T-helper 1 cell treated with Interleukin-12 subunit alpha and Interleukin-12 subunit beta and Interleukin-4 antibody, amounts not matched to agents 30 μg/mL and 1 μg/mL, for 36 hours (primary cell): ENCODE measurements around the gene ZCCHC9.
A peak's percentile ranks its signal among the peaks of the same experiment; 100 is the strongest.
"Not testable (repeated sequence)": the region's sequence is repeated elsewhere in the genome, so short reads cannot be mapped to it uniquely, and the experiment has no call there.

Source experiments
- H3K27ac Mint-ChIP-seq: one replicate; pipeline ENCODE4 v1.8.0; 2021; ENCODE audit warnings: mild to moderate bottlenecking, mixed read lengths
- H3K27me3 Mint-ChIP-seq: one replicate; pipeline ENCODE4 v1.8.0; 2021; ENCODE audit warnings: low read depth, mixed read lengths
- H3K36me3 Mint-ChIP-seq: one replicate; pipeline ENCODE4 v1.8.0; 2021; ENCODE audit warnings: low read depth, mixed read lengths
- H3K4me1 Mint-ChIP-seq: one replicate; pipeline ENCODE4 v1.8.0; 2021; ENCODE audit warnings: low read depth, mixed read lengths
- H3K4me3 Mint-ChIP-seq: one replicate; pipeline ENCODE4 v1.8.0; 2021; ENCODE audit warnings: mild to moderate bottlenecking, moderate library complexity, mixed read lengths
- H3K9me3 Mint-ChIP-seq: one replicate; pipeline ENCODE4 v1.8.0; 2021; ENCODE audit warnings: mixed read lengths

ZCCHC9 gene

GRCh38 chr5:81288021-81288433, 13.4 kb upstream of the ZCCHC9 start:
- Mint-ChIP-seq H3K27me3 (no peaks in the 10 kb centered on the region), H3K36me3 (peaks cover 22% of the 10 kb centered on the region), H3K9me3 (peaks cover 25% of the 10 kb centered on the region), H3K4me1 (peaks cover 6% of the 10 kb centered on the region), H3K4me3 (no peak overlapping the region), H3K27ac (no peak overlapping the region)

GRCh38 chr5:81290146-81290545, 11.2 kb upstream of the ZCCHC9 start:
- no peak overlapping the region for H3K27ac Mint-ChIP-seq
- H3K9me3 Mint-ChIP-seq = peaks cover 31% of the 10 kb centered on the region
- H3K4me1 Mint-ChIP-seq = peaks cover 10% of the 10 kb centered on the region
- H3K4me3 Mint-ChIP-seq = no peak overlapping the region
- H3K36me3 Mint-ChIP-seq = peaks cover 26% of the 10 kb centered on the region
- no peaks in the 10 kb centered on the region for H3K27me3 Mint-ChIP-seq

GRCh38 chr5:81292130-81292529, 9.3 kb upstream of the ZCCHC9 start:
- Mint-ChIP-seq H3K27ac (no peak overlapping the region), H3K9me3 (peaks cover 31% of the 10 kb centered on the region), H3K4me3 (no peak overlapping the region), H3K36me3 (peaks cover 26% of the 10 kb centered on the region), H3K27me3 (no peaks in the 10 kb centered on the region), H3K4me1 (peaks cover 10% of the 10 kb centered on the region)

- peaks cover 17% of the 10 kb centered on the region for H3K4me1 Mint-ChIP-seq
- not testable (repeated sequence) for H3K4me3 Mint-ChIP-seq
Observed at GRCh38 chr5:81294021-81294420, 7.4 kb upstream of the ZCCHC9 start.

GRCh38 chr5:81297531-81297930, 3.9 kb upstream of the ZCCHC9 start:
- no peak overlapping the region for H3K27ac Mint-ChIP-seq
- H3K27me3 Mint-ChIP-seq = no peaks in the 10 kb centered on the region
- H3K4me1 Mint-ChIP-seq = peaks cover 29% of the 10 kb centered on the region
- peaks cover 10% of the 10 kb centered on the region for H3K9me3 Mint-ChIP-seq
- H3K36me3 Mint-ChIP-seq = peaks cover 6% of the 10 kb centered on the region
- no peak overlapping the region for H3K4me3 Mint-ChIP-seq

More at GRCh38 chr5:81294021-81294420, 7.4 kb upstream of the ZCCHC9 start:
- Mint-ChIP-seq H3K36me3 (peaks cover 26% of the 10 kb centered on the region), H3K9me3 (peaks cover 31% of the 10 kb centered on the region)
- H3K27me3 Mint-ChIP-seq, H3K27ac Mint-ChIP-seq: not testable (repeated sequence)

- Mint-ChIP-seq H3K4me3 (peak overlapping the region; percentile 95), H3K9me3 (no peaks in the 10 kb centered on the region), H3K36me3 (peaks cover 8% of the 10 kb centered on the region), H3K4me1 (peaks cover 41% of the 10 kb centered on the region), H3K27ac (peak overlapping the region; percentile 97), H3K27me3 (no peaks in the 10 kb centered on the region)
Observed at GRCh38 chr5:81300921-81301270, 491 bp upstream of the ZCCHC9 start.

- peaks cover 41% of the 10 kb centered on the region for H3K4me1 Mint-ChIP-seq
- peaks cover 8% of the 10 kb centered on the region for H3K36me3 Mint-ChIP-seq
- H3K9me3 Mint-ChIP-seq = no peaks in the 10 kb centered on the region
- peak overlapping the region; percentile 97 for H3K27ac Mint-ChIP-seq
- peak overlapping the region; percentile 95 for H3K4me3 Mint-ChIP-seq
- no peaks in the 10 kb centered on the region for H3K27me3 Mint-ChIP-seq
Observed at GRCh38 chr5:81302596-81302995, 1.2 kb downstream of the ZCCHC9 start.

- Mint-ChIP-seq H3K27me3 (no peaks in the 10 kb centered on the region), H3K36me3 (peaks cover 8% of the 10 kb centered on the region), H3K27ac (peak overlapping the region; percentile 36), H3K9me3 (no peaks in the 10 kb centered on the region), H3K4me1 (peaks cover 38% of the 10 kb centered on the region), H3K4me3 (no peak overlapping the region)
Observed at GRCh38 chr5:81303563-81303962, 2.2 kb downstream of the ZCCHC9 start.

GRCh38 chr5:81305785-81306184, 4.4 kb downstream of the ZCCHC9 start:
- H3K27me3 Mint-ChIP-seq = no peaks in the 10 kb centered on the region
- H3K36me3 Mint-ChIP-seq = peaks cover 8% of the 10 kb centered on the region
- H3K9me3 Mint-ChIP-seq = no peaks in the 10 kb centered on the region
- H3K4me3 Mint-ChIP-seq = no peak overlapping the region
- H3K27ac Mint-ChIP-seq = no peak overlapping the region
- H3K4me1 Mint-ChIP-seq = peaks cover 19% of the 10 kb centered on the region

GRCh38 chr5:81308836-81309235, 7.4 kb downstream of the ZCCHC9 start:
- Mint-ChIP-seq H3K36me3 (peaks cover 19% of the 10 kb centered on the region), H3K27me3 (no peaks in the 10 kb centered on the region), H3K9me3 (no peaks in the 10 kb centered on the region), H3K27ac (no peak overlapping the region), H3K4me1 (peaks cover 10% of the 10 kb centered on the region), H3K4me3 (no peak overlapping the region)

- H3K9me3 Mint-ChIP-seq = no peaks in the 10 kb centered on the region
- H3K27me3 Mint-ChIP-seq = no peaks in the 10 kb centered on the region
- H3K27ac Mint-ChIP-seq = peak overlapping the region; percentile 15
- H3K4me3 Mint-ChIP-seq = no peak overlapping the region
- peaks cover 21% of the 10 kb centered on the region for H3K36me3 Mint-ChIP-seq
- peaks cover 2% of the 10 kb centered on the region for H3K4me1 Mint-ChIP-seq
Observed at GRCh38 chr5:81310402-81311063, 9.1 kb downstream of the ZCCHC9 start.

GRCh38 chr5:81313278-81313677, 11.9 kb downstream of the ZCCHC9 start:
- Mint-ChIP-seq H3K9me3 (no peaks in the 10 kb centered on the region), H3K4me1 (no peaks in the 10 kb centered on the region), H3K27me3 (no peaks in the 10 kb centered on the region), H3K27ac (no peak overlapping the region), H3K4me3 (no peak overlapping the region), H3K36me3 (peaks cover 21% of the 10 kb centered on the region)

GRCh38 chr5:81313686-81314085, 12.3 kb downstream of the ZCCHC9 start:
- Mint-ChIP-seq H3K4me1 (no peaks in the 10 kb centered on the region), H3K36me3 (peaks cover 21% of the 10 kb centered on the region), H3K4me3 (no peak overlapping the region), H3K27me3 (no peaks in the 10 kb centered on the region), H3K27ac (no peak overlapping the region), H3K9me3 (no peaks in the 10 kb centered on the region)

GRCh38 chr5:81314581-81314980, 13.2 kb downstream of the ZCCHC9 start:
- Mint-ChIP-seq H3K36me3 (peaks cover 21% of the 10 kb centered on the region), H3K4me1 (no peaks in the 10 kb centered on the region), H3K9me3 (no peaks in the 10 kb centered on the region), H3K27ac (no peak overlapping the region), H3K27me3 (no peaks in the 10 kb centered on the region), H3K4me3 (no peak overlapping the region)

GRCh38 chr5:81315336-81315735, 13.9 kb downstream of the ZCCHC9 start:
- no peaks in the 10 kb centered on the region for H3K27me3 Mint-ChIP-seq
- peaks cover 21% of the 10 kb centered on the region for H3K36me3 Mint-ChIP-seq
- H3K27ac Mint-ChIP-seq = no peak overlapping the region
- H3K4me3 Mint-ChIP-seq = no peak overlapping the region
- no peaks in the 10 kb centered on the region for H3K4me1 Mint-ChIP-seq
- H3K9me3 Mint-ChIP-seq = no peaks in the 10 kb centered on the region

GRCh38 chr5:81315830-81316229, 14.4 kb downstream of the ZCCHC9 start:
- Mint-ChIP-seq H3K27me3 (no peaks in the 10 kb centered on the region), H3K9me3 (no peaks in the 10 kb centered on the region), H3K27ac (no peak overlapping the region), H3K4me3 (no peak overlapping the region), H3K36me3 (peaks cover 21% of the 10 kb centered on the region), H3K4me1 (no peaks in the 10 kb centered on the region)
